ENCODE data around the gene NEU4.
A peak's percentile ranks its signal among the peaks of the same experiment; 100 is the strongest.

The NEU4 gene

DNA sequence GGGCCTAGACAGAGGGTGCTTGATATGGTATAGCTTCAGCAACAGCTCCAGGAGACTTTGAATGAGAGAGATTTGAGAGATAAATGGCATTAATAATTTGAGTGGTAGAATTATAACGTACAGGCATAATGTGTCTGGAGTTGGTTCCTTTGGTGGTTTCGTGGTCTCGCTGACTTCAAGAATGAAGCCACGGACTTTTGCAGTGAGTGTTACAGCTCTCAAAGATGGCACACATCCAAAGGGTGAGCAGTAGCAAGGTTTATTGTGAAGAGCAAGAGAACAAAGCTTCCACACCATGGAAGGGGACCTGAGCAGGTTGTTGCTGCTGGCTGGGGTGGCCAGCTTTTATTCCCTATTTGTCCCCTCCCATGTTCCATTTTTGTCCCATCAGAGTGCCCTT lies 26.6 kb downstream of the NEU4 start:
- no peak for DNase-seq

DNA sequence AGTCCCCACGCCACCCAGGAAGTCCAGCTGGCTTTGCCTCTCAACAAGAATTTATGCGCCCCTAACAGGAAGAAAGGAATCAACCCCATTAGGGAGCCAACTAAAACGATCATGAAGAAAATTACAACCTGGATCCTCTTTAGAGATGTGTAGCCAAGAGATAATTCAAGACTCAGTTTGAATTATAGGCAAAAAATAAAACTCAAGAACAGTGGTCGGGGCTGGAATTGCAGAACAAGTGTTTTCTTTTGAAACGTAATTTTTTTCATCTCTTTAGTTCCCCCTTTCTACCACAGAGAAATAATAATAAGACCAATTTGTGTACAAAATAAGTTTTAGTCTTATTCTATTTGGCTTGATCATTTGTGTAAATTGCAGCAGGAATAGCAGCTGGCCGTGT lies 27.3 kb downstream of the NEU4 start:
- DNase-seq, result no peak

DNA sequence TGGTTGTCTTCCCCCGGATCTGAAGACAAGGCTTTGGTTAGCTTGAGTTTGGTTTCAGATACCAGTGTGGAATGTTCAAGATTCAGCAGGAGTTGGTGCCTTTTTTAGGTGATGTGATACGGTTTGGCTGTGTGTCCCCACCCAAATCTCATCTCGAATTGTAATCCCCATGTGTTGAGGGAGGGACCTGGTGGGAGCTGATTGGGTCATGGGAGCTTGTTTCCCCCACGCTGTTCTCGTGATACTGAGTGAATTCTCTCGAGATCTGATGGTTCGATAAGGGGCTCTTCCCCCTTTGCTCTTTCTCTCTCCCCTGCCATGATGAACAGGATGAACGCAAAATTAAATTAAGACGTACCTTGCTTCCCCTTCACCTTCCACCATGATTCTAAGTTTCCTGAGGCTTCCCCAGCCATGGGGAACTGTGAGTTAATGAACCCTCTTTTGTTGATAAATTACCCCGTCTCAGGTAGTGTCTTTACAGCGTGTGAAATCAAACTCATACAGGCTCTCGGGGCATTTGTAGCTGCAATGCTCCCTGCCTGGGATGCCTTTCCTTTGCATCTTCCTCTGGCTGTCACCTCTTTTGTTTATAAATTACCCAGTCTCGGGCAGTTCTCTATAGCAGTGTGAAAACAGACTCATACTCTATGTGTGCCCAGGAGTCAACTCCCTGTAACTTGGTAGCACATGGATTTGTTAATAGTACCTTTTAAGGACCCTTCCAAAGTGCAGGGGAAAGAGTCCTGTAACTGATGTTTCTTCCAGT lies 28.4 kb downstream of the NEU4 start:
- no peak for DNase-seq

DNA sequence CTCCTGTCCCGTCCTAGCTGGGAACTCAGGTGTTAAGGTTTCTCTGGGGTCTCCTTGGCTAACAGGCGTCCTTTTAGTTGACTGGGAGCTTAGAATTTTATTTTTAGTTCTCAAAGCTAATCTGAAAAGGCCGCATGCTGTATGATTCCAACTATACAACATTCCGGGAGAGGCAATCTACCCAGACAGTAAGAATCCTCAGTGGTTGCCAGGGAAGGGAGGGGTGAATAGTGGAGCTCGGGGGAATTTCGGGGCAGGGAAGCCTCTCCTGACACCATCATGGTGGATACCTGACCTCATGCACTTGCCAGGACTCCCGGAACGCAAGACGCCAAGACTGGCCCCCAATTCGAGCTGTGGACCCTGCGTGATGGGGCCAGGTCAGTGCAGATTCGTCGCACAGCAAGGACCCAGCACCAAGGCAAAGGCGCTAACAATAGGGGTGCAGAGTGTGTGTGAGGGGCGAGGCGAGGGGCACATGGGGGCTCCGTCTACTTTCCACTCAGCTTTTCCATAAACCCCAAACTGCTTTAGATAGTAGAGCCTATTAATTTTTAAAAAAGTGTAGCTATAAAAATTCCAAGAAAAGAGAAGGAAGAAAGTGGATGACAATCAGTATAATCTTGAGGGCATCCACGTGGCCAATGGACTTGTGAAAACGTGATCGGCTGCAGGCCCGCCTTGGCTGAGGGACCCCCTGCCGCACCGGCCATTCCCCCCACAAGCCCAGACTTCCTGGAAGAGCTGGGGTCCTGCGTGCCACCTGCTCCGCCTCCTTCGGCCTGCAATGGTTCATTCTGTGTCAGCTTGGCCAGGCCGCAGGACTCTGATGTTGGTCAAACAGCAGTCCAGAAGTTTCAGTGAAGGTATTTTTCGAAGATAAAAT lies 32.4 kb downstream of the NEU4 start:
- no peak for DNase-seq

DNA sequence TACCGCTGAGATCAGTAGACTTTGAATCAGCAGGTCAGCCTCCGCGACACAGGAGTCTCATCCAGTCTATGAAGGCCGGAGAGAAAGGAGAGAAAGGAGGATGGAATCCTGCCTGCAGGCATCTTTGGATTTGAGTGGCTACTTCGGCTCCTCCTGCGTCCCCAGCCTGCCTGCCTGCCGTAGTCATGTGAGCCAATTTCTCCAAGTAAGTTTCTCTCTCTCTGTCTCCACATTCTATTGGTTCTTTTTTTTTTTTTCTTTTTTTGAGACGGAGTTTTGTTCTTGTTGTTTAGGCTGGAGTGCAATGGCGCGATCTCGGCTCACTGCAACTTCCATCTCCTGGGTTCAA lies 33.0 kb downstream of the NEU4 start:
- DNase-seq, result no peak

- peak; percentile 85 to 97 (median 92) for DNase-seq
These were observed 33.7 kb downstream of the NEU4 start for GRCh38 chr2:241842620-241843211.

- no peak for DNase-seq
These were observed 34.5 kb downstream of the NEU4 start for GRCh38 chr2:241843321-241844065.

DNA sequence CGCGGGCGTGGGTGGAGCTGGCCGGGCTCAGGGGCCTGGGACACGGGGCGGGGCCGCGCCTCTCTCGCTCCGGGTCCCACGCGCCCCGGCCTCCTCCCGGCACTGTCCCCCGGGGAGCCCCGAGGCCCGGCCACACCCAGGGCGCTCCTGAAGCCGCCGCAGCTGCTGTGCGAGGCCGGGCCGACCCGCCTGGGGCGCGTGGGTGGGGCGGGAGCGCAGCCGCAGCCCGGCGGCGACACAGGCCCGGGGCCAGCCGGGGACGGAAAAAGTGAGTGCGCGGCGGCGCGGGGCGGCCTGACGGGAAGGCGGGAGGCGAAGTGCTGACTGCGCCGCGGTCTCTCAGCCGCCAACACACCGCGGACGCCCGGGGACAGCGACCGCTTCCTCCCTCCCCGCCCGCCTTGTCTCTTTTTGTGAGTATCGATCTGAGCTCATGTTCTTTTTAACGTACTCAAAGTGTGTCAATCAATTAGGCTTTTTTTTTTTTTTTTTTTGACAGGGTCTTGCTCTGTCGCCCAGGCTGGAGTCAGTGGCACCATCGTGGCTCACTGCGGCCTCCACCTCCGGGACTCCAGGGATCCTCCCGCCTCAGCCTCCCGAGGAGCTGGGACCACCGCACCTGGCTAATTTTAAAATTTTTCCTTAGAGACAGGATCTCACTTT lies 35.2 kb downstream of the NEU4 start:
- peak; percentile 88 to 94 (median 88) for DNase-seq

DNA sequence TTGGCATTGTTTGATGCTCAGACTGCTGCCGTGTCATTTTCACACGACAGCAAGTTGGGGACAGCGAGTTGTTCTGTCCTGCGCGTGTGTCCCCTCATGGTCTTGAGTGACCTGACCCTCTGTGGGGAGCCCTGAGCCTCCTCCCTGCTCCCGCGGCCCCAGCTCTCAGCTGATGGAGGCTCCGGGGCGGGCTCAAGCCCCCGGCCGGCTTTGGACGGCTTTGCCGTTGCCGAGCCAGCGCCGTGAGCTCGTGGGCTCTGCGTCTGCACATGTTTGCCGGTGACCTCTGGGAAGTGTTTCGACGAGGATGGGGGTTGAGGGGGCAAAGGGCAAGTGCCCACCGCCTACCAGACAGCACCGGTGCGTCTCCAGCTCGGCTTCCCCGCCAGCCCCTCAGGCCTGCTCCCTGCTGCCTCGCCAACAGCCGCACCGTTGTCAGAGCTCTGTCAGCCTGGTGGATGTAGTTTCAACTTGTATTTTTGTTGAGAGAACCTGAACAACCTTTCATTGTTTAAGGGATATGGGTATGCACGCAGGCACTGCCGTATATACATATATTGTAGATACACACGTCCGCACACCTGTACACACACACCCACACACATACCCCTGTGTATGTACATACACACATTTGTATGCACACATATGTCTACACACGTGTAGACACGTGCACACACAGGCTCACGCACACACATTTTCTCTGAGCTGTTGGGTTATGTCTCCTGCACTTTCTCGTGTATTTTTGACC lies 36.0 kb downstream of the NEU4 start:
- DNase-seq, result no peak

- DNase-seq, result no peak
These were observed 37.4 kb downstream of the NEU4 start for GRCh38 chr2:241846406-241846805.

GRCh38 chr2:241848761-241849615 lies 40.0 kb downstream of the NEU4 start:
- no peak for DNase-seq

DNA sequence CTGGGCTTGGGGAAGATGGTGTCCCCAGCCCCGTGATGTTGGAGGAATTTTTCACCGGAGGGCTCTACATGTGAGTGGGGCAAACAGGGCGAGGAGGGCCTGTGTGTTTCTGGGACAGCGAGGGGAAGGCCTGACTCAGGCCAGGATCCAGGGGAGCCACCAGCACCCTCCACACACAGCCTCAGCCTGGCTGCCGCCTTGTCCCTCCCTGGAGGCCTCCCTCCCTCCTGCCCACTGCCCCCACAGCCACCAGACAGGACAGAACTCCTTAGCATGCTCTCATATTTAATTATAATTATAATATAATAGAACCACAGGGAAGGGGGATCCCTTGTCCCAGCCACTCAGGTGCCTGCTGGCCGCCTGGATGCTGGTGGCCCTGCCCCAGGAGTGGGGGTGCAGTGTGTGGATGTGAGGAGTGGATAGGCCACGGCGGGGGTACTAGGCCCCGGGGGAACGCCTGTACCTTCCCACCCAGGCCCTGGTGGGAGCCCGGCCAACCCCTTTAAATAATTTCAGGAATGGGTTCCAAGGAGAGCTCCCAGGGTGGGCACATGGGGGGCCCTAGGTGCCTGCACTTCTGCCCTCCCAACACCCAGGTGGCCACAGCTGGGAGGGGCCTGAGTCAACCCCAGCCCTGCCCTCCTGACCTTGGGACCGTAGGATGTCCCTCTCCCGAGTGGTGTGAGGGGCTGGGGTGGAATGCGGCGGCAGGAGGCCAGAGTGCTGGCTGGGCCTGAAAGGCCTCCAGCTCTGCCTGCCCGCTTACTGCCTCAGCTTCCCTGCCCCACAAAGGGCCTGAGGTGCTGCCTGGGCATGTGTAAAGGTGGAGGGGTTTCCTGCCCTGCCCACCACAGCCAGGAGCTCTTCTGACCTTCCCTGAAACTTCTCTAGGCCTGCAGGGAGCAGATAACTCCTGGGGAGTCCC lies 40.9 kb downstream of the NEU4 start:
- DNase-seq, result no peak

DNA sequence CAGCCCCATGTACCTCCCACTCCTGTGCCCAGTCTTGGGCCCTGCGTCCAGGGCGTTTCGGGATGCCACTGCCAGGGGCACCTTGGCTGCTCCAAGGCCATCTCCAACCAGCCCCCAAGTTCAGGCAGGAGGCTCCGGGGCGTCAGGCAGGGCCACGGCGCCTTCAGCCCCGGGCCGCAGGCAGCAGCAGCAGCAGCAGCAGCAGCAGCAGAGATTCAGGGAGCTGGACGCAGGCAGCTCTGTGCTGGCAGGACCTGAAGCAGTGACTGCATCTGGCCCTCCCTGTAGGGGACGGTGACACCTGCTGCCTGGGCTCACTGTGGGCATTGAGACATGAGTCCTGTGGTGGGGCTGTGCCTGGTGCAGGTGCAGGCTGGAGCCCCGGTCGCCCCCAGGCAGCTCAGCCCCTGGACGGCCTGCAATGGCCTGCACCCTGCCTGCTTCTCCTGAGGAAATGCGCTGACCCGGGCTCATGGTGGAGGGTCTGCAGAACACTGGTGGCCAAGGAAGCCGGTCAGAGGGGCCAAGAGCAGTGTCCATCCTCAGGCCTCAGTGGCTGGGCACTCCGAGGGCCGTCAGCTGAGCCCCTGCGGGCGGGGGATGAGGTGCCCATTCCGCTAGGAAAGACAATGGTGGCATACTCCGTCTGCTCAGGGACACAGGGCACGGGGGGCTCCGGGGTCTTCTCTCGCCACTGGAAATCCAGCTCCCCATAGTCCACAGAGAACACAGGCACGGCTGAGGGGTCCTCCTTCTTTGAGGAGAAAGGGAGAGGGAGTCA lies 41.7 kb downstream of the NEU4 start:
- no peak for DNase-seq

DNA sequence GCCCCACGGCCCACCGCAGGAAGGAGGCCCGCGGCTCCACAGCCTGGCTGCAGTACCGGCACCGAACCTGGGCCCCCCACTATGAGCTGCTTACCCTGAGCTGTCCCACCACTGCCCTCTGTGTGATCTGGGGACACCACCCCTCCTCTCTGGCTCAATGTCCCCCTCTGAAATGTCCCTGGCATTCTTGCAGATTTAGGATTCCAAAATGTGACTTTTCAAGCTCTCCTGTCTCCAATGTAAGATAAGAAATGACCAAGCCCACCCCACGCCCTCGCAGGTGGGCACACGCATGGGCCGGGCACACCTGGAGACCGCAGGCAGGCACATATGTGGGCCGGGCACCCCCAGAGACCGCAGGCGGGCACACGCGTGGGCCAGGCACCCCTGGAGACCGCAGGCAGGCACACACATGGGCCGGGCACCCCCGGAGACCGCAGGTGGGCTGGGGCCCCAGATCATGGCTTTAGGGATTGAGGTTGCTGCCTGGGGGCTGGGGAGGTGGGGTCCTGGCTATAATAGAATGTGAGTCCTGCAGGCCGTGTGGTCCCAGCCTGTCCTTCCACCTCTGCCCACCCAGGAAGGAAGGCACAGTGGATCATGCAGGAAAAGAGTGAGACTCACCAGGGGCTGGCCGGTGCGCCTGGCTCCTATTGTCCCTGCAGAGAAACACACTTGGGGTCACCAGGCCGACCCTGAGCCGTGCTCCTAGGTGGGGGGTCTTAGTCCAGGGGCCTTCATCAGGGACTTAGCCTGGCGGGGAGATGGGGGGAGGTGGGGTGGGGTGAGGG lies 42.5 kb downstream of the NEU4 start:
- DNase-seq, result no peak

- DNase-seq, result no peak
These were observed 43.4 kb downstream of the NEU4 start for GRCh38 chr2:241852116-241852980.

DNA sequence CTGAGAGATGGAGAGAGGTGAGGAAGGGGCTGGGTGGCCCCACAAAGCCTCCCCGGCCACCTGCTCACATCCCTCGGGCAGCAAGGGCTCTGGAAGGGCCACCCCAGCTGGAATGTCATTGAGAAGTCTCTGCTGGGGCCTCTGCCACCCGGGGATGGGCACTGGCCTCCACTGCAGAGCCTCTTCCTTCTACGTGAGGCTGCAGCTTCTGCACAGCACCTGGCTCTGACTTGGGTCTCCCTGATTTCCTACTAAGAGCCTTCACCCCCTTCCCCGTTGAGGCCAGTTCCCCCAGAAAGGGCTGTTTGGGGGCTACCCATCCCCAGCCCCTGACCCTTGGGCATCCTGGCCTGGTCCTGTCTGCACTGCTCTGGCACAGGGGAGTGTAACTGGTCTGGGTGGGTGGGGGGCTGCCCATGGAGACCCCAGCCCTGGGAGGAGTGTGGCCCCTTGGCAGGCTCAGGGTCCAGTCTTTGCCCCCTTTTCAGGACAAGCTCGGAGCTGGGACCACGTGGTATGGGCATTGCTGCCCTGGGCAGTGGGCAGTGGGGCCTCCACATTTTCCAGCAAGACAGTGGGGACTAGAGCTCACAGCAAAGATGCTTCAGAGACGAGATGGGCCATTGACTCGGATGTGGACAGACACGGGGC lies 44.1 kb downstream of the NEU4 start:
- DNase-seq, result no peak

All from suppressor macrophage (primary cell).